ENCODE measurements around the gene PCED1B. TPM values are rescaled to one million over a fixed set of nuclear protein-coding genes. Genes with fewer than 3 reads are reported as not detected.
"Not testable (repeated sequence)": the region's sequence is repeated elsewhere in the genome, so short reads cannot be mapped to it uniquely, and the experiment has no call there.

Gene PCED1B
- total and polyA plus RNA-seq, 5 donors, result 1.3 to 2.3 (median 1.3) TPM

- DNase-seq, result no peak
- ATAC-seq, result no peak
- peaks cover 2% of the 10 kb centered on the region for H3K4me1 ChIP-seq (ENCODE audit: control insufficient read depth, insufficient read depth, low read length)
- no peaks in the 10 kb centered on the region for H3K27me3 ChIP-seq (ENCODE audit: control insufficient read depth, insufficient read depth)
- intact Hi-C loops (cut with DNase I), result no loop called here
- H3K27ac ChIP-seq (ENCODE audit: low read length), result no peak overlapping the region
- H3K9me3 ChIP-seq (ENCODE audit: control insufficient read depth, low read length), result no peaks in the 10 kb centered on the region
- H3K4me3 ChIP-seq (ENCODE audit: low read length), result no peak overlapping the region
- WGBS, result 82% methylated on average over 4 of the region's 4 CpGs
These were observed 191.6 kb downstream of the PCED1B start for GRCh38 chr12:47270782-47271664.

- WGBS, result 73% methylated on average over 2 of the region's 2 CpGs
- H3K4me3 ChIP-seq (ENCODE audit: low read length), result no peak overlapping the region
- ATAC-seq, result no peak
- intact Hi-C loops (cut with DNase I), result no loop called here
- H3K9me3 ChIP-seq (ENCODE audit: control insufficient read depth, low read length), result no peaks in the 10 kb centered on the region
- DNase-seq, result no peak
- H3K4me1 ChIP-seq (ENCODE audit: control insufficient read depth, insufficient read depth, low read length), result peaks cover 2% of the 10 kb centered on the region
- H3K27ac ChIP-seq (ENCODE audit: low read length), result no peak overlapping the region
- no peaks in the 10 kb centered on the region for H3K27me3 ChIP-seq (ENCODE audit: control insufficient read depth, insufficient read depth)
These were observed 192.4 kb downstream of the PCED1B start for GRCh38 chr12:47271800-47272239.

GRCh38 chr12:47272412-47273190 is 193.2 kb downstream of the PCED1B start:
- H3K4me1 ChIP-seq (ENCODE audit: control insufficient read depth, insufficient read depth, low read length), result peaks cover 5% of the 10 kb centered on the region
- intact Hi-C loops (cut with DNase I), result no loop called here
- no peak overlapping the region for H3K4me3 ChIP-seq (ENCODE audit: low read length)
- H3K27me3 ChIP-seq (ENCODE audit: control insufficient read depth, insufficient read depth), result no peaks in the 10 kb centered on the region
- H3K9me3 ChIP-seq (ENCODE audit: control insufficient read depth, low read length), result no peaks in the 10 kb centered on the region
- no peak overlapping the region for H3K27ac ChIP-seq (ENCODE audit: low read length)
- DNase-seq (no peak), ATAC-seq (no peak)
- WGBS, result 59% methylated on average over 3 of the region's 3 CpGs

- H3K27ac ChIP-seq (ENCODE audit: low read length), result no peak overlapping the region
- H3K9me3 ChIP-seq (ENCODE audit: control insufficient read depth, low read length), result no peaks in the 10 kb centered on the region
- no peak for ATAC-seq
- intact Hi-C loops (cut with DNase I), result no loop called here
- H3K27me3 ChIP-seq (ENCODE audit: control insufficient read depth, insufficient read depth), result no peaks in the 10 kb centered on the region
- peaks cover 5% of the 10 kb centered on the region for H3K4me1 ChIP-seq (ENCODE audit: control insufficient read depth, insufficient read depth, low read length)
- no peak overlapping the region for H3K4me3 ChIP-seq (ENCODE audit: low read length)
- DNase-seq, result no peak
- WGBS, result 36% methylated on average over 4 of the region's 4 CpGs
These were observed 193.8 kb downstream of the PCED1B start for GRCh38 chr12:47273191-47273626.

GRCh38 chr12:47274760-47275159 is 195.3 kb downstream of the PCED1B start:
- Histone ChIP-seq H3K27ac (ENCODE audit: low read length) (no peak overlapping the region), H3K4me1 (ENCODE audit: control insufficient read depth, insufficient read depth, low read length) (peaks cover 5% of the 10 kb centered on the region), H3K4me3 (ENCODE audit: low read length) (no peak overlapping the region), H3K27me3 (ENCODE audit: control insufficient read depth, insufficient read depth) (no peaks in the 10 kb centered on the region), H3K9me3 (ENCODE audit: control insufficient read depth, low read length) (no peaks in the 10 kb centered on the region)
- no peak for DNase-seq
- WGBS, result 88% methylated on average over 2 of the region's 2 CpGs
- intact Hi-C loops (cut with DNase I), result no loop called here
- ATAC-seq, result no peak

- intact Hi-C loops (cut with DNase I), result no loop called here
- H3K4me3 ChIP-seq (ENCODE audit: low read length), result no peak overlapping the region
- ATAC-seq, result no peak
- peaks cover 5% of the 10 kb centered on the region for H3K4me1 ChIP-seq (ENCODE audit: control insufficient read depth, insufficient read depth, low read length)
- H3K27ac ChIP-seq (ENCODE audit: low read length), result no peak overlapping the region
- no peaks in the 10 kb centered on the region for H3K9me3 ChIP-seq (ENCODE audit: control insufficient read depth, low read length)
- no peak for DNase-seq
- no peaks in the 10 kb centered on the region for H3K27me3 ChIP-seq (ENCODE audit: control insufficient read depth, insufficient read depth)
- WGBS, result 87% methylated on average over 5 of the region's 5 CpGs
These were observed 196.8 kb downstream of the PCED1B start for GRCh38 chr12:47276253-47276620.

GRCh38 chr12:47276621-47277309 is 197.3 kb downstream of the PCED1B start:
- H3K9me3 ChIP-seq (ENCODE audit: control insufficient read depth, low read length), result no peaks in the 10 kb centered on the region
- H3K27me3 ChIP-seq (ENCODE audit: control insufficient read depth, insufficient read depth), result no peaks in the 10 kb centered on the region
- 46% methylated on average over 4 of the region's 4 CpGs for WGBS
- no peak overlapping the region for H3K4me3 ChIP-seq (ENCODE audit: low read length)
- intact Hi-C loops (cut with DNase I), result no loop called here
- H3K4me1 ChIP-seq (ENCODE audit: control insufficient read depth, insufficient read depth, low read length), result peaks cover 5% of the 10 kb centered on the region
- H3K27ac ChIP-seq (ENCODE audit: low read length), result no peak overlapping the region
- peak; percentile 92 to 95 for ATAC-seq
- peak in 2 of 3 donors; percentile 20 to 51 for DNase-seq

GRCh38 chr12:47277972-47278448 is 198.6 kb downstream of the PCED1B start:
- intact Hi-C loops (cut with DNase I), result no loop called here
- WGBS, result 88% methylated on average over 1 of the region's 1 CpG
- ATAC-seq, result peak; percentile 14 to 63
- H3K4me3 ChIP-seq (ENCODE audit: low read length), result no peak overlapping the region
- no peaks in the 10 kb centered on the region for H3K27me3 ChIP-seq (ENCODE audit: control insufficient read depth, insufficient read depth)
- H3K9me3 ChIP-seq (ENCODE audit: control insufficient read depth, low read length), result no peaks in the 10 kb centered on the region
- peaks cover 3% of the 10 kb centered on the region for H3K4me1 ChIP-seq (ENCODE audit: control insufficient read depth, insufficient read depth, low read length)
- DNase-seq, result no peak
- H3K27ac ChIP-seq (ENCODE audit: low read length), result no peak overlapping the region

- H3K4me1 ChIP-seq (ENCODE audit: control insufficient read depth, insufficient read depth, low read length); H3K27me3 ChIP-seq (ENCODE audit: control insufficient read depth, insufficient read depth); DNase-seq; H3K4me3 ChIP-seq (ENCODE audit: low read length); H3K9me3 ChIP-seq (ENCODE audit: control insufficient read depth, low read length); H3K27ac ChIP-seq (ENCODE audit: low read length); intact Hi-C loops (cut with DNase I); ATAC-seq: not testable (repeated sequence)
- WGBS, result 99% methylated on average over 8 of the region's 8 CpGs
These were observed 200.3 kb downstream of the PCED1B start for GRCh38 chr12:47279758-47280157.

GRCh38 chr12:47280543-47281300 is 201.3 kb downstream of the PCED1B start:
- intact Hi-C loops (cut with DNase I), result no loop called here
- Histone ChIP-seq H3K4me1 (ENCODE audit: control insufficient read depth, insufficient read depth, low read length) (peaks cover 3% of the 10 kb centered on the region), H3K27me3 (ENCODE audit: control insufficient read depth, insufficient read depth) (no peaks in the 10 kb centered on the region), H3K9me3 (ENCODE audit: control insufficient read depth, low read length) (no peaks in the 10 kb centered on the region), H3K27ac (ENCODE audit: low read length) (no peak overlapping the region), H3K4me3 (ENCODE audit: low read length) (no peak overlapping the region)
- 84% methylated on average over 7 of the region's 7 CpGs for WGBS
- no peak for DNase-seq
- ATAC-seq, result no peak

Measured in right cardiac atrium (tissue), 5 donors.